ENCODE data around the gene ICOS. TPM values are rescaled to one million over a fixed set of nuclear protein-coding genes. Genes with fewer than 3 reads are reported as not detected.

The ICOS gene
- total and polyA plus RNA-seq, 4 donors, result 0.20 TPM; not detected in 3

DNA sequence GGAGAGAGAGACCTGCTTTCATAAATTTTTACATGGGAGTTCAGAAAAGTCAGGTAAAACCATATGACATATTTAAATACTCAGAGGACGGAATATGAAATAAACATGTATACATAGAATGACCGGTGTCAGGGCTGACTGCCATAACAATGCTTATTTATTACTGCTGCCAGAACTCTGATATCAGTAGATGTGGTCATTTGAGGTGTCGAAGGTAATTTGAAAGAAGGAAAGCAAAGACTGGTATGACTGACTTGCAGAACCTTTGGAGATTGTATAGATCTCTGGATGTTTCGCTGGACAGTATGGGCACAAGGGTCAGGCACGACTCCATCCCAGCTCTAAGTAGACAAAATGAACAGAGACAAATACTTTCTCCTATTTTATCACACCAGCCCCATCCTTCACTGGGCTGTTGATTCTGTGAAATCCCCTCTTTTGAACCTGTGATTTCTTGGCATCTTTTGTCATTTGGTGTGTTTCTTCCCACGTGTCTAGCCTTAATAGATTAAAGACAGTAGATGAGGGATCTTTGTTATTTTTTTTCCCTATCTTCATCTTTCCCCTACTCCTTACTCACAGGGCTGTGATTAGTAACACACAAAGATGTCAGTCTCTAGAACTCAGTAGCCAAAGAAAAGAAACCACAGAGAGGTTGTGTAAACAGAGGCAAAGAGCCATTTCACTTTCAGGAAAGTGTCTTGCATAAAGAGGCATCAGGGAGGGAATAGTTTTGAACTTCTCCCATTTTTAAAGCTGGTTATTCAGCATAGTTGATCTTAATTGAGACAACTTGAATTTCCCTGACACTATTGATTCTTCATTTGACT is 61.6 kb downstream of the ICOS start:
- no peaks in the 10 kb centered on the region for H3K9me3 ChIP-seq (ENCODE audit: control insufficient read depth, insufficient read depth, low read length)
- no peaks in the 10 kb centered on the region for H3K27me3 ChIP-seq (ENCODE audit: control insufficient read depth, insufficient read depth, low read length)
- no peaks in the 10 kb centered on the region for H3K36me3 ChIP-seq (ENCODE audit: control insufficient read depth, insufficient read depth, low read length)
- H3K27ac ChIP-seq (ENCODE audit: low read depth, low read length), result no peak overlapping the region
- 100% methylated on average over 1 of the region's 6 CpGs for WGBS (ENCODE audit: insufficient coverage)
- H3K4me1 ChIP-seq (ENCODE audit: control insufficient read depth, insufficient read depth, low read length), result no peaks in the 10 kb centered on the region
- DNase-seq (ENCODE audit: low read depth in 4 of 6, low spot score in 6 of 6), result peak in 1 of 6 donors; percentile 27
- no peak overlapping the region for H3K4me3 ChIP-seq (ENCODE audit: low read depth, low read length)

DNA sequence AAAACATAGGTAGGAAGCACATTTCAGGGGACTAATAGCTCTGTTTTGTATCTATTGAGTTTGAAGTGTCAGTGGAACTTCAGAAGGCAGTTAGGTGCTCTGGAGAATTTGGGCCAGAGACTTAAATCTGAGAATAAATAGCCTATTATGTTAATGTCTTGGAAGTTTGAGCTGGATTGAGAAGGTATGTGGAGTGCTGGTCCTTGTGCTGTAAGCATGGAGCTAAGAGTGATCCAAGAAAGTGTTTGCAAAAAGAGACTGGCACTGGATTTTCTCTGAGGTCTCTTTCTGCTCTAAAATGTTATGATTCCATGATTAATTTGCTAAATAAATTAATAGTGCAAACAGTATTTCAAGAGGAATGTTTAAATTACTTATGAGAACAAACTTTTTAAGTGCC is 63.3 kb downstream of the ICOS start:
- H3K4me1 ChIP-seq (ENCODE audit: control insufficient read depth, insufficient read depth, low read length), result no peaks in the 10 kb centered on the region
- H3K9me3 ChIP-seq (ENCODE audit: control insufficient read depth, insufficient read depth, low read length), result no peaks in the 10 kb centered on the region
- no peak for DNase-seq (ENCODE audit: low read depth in 4 of 6, low spot score in 6 of 6)
- no peak overlapping the region for H3K27ac ChIP-seq (ENCODE audit: low read depth, low read length)
- H3K4me3 ChIP-seq (ENCODE audit: low read depth, low read length), result no peak overlapping the region
- no peaks in the 10 kb centered on the region for H3K36me3 ChIP-seq (ENCODE audit: control insufficient read depth, insufficient read depth, low read length)
- H3K27me3 ChIP-seq (ENCODE audit: control insufficient read depth, insufficient read depth, low read length), result no peaks in the 10 kb centered on the region

DNA sequence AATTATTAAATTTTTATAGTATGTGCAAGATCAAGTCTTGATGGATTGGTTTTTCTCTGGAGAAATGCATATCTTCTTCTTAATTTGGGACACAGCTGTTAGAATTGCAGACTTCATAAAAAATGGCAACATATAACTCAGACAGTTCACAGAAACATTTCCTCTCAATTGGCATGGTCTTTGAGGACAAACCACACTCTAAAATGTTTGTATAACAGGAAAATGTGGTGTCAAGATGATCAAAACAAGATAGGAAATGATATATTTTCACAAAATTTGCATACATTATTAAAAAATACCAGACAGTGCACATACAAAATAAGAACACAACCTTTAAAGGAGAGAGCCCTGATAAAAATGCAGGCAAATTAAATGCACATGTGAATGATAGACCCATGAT is 63.9 kb downstream of the ICOS start:
- no peaks in the 10 kb centered on the region for H3K27me3 ChIP-seq (ENCODE audit: control insufficient read depth, insufficient read depth, low read length)
- no peaks in the 10 kb centered on the region for H3K4me1 ChIP-seq (ENCODE audit: control insufficient read depth, insufficient read depth, low read length)
- no peak overlapping the region for H3K27ac ChIP-seq (ENCODE audit: low read depth, low read length)
- no peak for DNase-seq (ENCODE audit: low read depth in 4 of 6, low spot score in 6 of 6)
- no peaks in the 10 kb centered on the region for H3K36me3 ChIP-seq (ENCODE audit: control insufficient read depth, insufficient read depth, low read length)
- H3K4me3 ChIP-seq (ENCODE audit: low read depth, low read length), result no peak overlapping the region
- no peaks in the 10 kb centered on the region for H3K9me3 ChIP-seq (ENCODE audit: control insufficient read depth, insufficient read depth, low read length)

DNA sequence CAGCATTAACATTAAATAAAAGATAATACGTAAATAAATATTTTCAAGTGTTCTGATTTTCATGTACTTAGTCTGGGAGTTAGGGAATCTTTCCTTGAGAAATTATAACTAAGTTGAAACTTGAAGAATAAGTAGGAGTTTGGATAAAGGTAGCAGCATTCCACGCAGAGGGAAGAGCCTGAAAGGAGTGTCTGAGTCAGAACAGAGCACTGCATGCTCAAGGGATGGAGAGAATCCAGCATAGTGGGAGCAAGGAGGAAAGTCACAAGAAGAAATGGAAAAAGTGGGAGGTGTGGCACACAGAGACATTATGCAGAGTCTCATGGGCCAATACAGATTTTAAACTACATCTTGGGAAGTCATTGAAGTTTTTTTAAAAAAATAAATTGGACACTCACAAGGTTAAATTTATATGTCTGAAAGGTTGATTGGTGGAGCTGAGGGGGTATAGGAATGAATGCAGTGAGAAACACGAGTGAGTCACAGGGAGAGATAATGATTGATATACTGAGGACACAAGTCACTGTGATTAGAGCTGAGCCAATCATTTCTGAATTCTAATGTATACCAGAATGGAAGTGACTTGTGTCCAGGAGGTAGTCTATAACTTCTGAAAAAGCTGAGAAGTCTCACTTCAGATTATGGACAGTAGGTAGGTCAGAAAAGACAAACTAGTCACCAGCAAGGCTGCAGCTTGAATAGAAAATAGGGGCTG is 66.9 kb downstream of the ICOS start:
- Histone ChIP-seq H3K27me3 (ENCODE audit: control insufficient read depth, insufficient read depth, low read length) (no peaks in the 10 kb centered on the region), H3K9me3 (ENCODE audit: control insufficient read depth, insufficient read depth, low read length) (no peaks in the 10 kb centered on the region), H3K4me3 (ENCODE audit: low read depth, low read length) (no peak overlapping the region), H3K27ac (ENCODE audit: low read depth, low read length) (no peak overlapping the region), H3K4me1 (ENCODE audit: control insufficient read depth, insufficient read depth, low read length) (no peaks in the 10 kb centered on the region), H3K36me3 (ENCODE audit: control insufficient read depth, insufficient read depth, low read length) (no peaks in the 10 kb centered on the region)
- 94% methylated on average over 3 of the region's 3 CpGs for WGBS (ENCODE audit: insufficient coverage)
- no peak for DNase-seq (ENCODE audit: low read depth in 4 of 6, low spot score in 6 of 6)

DNA sequence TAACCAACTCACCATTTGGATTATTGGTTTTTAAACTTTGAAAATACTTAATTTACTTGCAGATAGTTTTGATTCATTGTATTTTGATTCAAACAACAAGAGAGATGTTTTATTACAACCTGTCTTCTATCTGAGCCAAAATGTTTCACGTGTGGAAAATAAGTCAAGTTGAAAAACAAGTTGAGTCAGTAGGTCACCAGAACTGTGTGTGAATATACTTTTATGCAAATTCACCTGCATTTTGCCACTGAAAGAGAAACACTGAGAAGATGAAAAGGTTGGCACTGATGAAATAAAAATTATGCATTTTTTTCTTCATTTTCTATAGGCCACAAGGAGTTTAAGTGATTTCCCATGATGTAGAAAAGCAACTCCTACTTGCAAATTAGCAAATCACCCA is 68.3 kb downstream of the ICOS start:
- DNase-seq (ENCODE audit: low read depth in 4 of 6, low spot score in 6 of 6), result no peak
- no CpG with 5 or more reads among the region's 1 CpG for WGBS (ENCODE audit: insufficient coverage)
- Histone ChIP-seq H3K9me3 (ENCODE audit: control insufficient read depth, insufficient read depth, low read length) (no peaks in the 10 kb centered on the region), H3K27me3 (ENCODE audit: control insufficient read depth, insufficient read depth, low read length) (no peaks in the 10 kb centered on the region), H3K36me3 (ENCODE audit: control insufficient read depth, insufficient read depth, low read length) (no peaks in the 10 kb centered on the region), H3K4me1 (ENCODE audit: control insufficient read depth, insufficient read depth, low read length) (no peaks in the 10 kb centered on the region), H3K27ac (ENCODE audit: low read depth, low read length) (no peak overlapping the region), H3K4me3 (ENCODE audit: low read depth, low read length) (no peak overlapping the region)

DNA sequence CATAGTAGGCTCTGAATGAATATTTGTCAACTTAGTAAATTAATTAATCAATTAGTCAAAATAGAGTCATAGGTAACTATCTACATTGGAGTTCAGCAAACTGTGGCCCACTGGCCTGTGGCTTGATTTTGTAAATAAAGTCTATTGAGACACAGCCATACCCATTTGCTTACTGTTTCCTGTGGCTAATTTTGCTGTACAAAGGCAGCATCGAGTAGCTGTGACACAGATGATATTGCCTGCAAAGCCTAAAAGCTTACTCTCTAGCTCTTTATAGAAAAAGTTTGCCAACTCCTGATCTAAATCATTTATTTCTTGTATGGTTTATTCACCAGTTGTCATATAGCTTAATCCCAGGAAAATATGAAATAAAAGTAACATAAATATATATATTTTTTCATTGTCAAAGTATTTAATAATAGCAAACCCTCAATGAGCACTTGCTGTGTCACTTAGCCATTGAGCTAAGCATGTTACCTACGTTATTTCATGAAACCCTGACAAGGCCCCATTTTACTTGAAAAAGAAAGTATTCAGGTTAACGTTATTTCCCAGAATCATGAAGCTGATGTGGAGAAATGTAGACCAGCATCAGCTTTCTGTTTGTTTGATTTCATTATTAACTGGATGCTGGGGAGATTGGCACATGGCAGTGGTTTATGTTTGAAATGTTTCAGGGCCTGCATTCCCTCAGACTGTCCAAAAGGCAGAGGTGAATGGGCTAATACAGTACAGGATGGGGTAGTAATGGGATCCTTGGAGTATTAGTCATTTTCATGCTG is 69.6 kb downstream of the ICOS start:
- Histone ChIP-seq H3K27ac (ENCODE audit: low read depth, low read length) (no peak overlapping the region), H3K36me3 (ENCODE audit: control insufficient read depth, insufficient read depth, low read length) (no peaks in the 10 kb centered on the region), H3K9me3 (ENCODE audit: control insufficient read depth, insufficient read depth, low read length) (no peaks in the 10 kb centered on the region), H3K27me3 (ENCODE audit: control insufficient read depth, insufficient read depth, low read length) (no peaks in the 10 kb centered on the region), H3K4me1 (ENCODE audit: control insufficient read depth, insufficient read depth, low read length) (no peaks in the 10 kb centered on the region), H3K4me3 (ENCODE audit: low read depth, low read length) (no peak overlapping the region)
- 86% methylated on average over 1 of the region's 3 CpGs for WGBS (ENCODE audit: insufficient coverage)
- DNase-seq (ENCODE audit: low read depth in 4 of 6, low spot score in 6 of 6), result no peak

DNA sequence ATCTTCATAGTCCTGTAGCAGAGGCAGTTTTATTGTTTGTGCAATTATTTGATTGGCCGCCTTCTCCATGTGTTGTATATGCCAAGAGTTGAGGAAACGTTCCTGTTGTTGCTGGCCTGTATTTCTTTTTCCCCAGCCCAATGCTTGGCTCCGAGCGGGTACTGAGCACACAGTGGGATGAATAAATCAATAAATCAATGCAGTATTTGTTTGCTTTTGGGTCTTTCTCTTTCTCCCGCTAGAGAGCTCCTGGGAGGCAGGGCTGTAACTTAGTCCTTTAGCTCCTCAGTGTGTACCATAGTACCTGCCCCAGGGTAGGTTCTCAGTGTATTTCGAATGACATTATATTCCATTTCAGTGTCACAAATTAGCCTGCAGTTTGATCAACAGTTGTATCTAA is 71.8 kb downstream of the ICOS start:
- WGBS (ENCODE audit: insufficient coverage), result 78% methylated on average over 5 of the region's 6 CpGs
- Histone ChIP-seq H3K27ac (ENCODE audit: low read depth, low read length) (no peak overlapping the region), H3K4me3 (ENCODE audit: low read depth, low read length) (no peak overlapping the region), H3K9me3 (ENCODE audit: control insufficient read depth, insufficient read depth, low read length) (no peaks in the 10 kb centered on the region), H3K4me1 (ENCODE audit: control insufficient read depth, insufficient read depth, low read length) (no peaks in the 10 kb centered on the region), H3K27me3 (ENCODE audit: control insufficient read depth, insufficient read depth, low read length) (no peaks in the 10 kb centered on the region), H3K36me3 (ENCODE audit: control insufficient read depth, insufficient read depth, low read length) (no peaks in the 10 kb centered on the region)
- no peak for DNase-seq (ENCODE audit: low read depth in 4 of 6, low spot score in 6 of 6)

DNA sequence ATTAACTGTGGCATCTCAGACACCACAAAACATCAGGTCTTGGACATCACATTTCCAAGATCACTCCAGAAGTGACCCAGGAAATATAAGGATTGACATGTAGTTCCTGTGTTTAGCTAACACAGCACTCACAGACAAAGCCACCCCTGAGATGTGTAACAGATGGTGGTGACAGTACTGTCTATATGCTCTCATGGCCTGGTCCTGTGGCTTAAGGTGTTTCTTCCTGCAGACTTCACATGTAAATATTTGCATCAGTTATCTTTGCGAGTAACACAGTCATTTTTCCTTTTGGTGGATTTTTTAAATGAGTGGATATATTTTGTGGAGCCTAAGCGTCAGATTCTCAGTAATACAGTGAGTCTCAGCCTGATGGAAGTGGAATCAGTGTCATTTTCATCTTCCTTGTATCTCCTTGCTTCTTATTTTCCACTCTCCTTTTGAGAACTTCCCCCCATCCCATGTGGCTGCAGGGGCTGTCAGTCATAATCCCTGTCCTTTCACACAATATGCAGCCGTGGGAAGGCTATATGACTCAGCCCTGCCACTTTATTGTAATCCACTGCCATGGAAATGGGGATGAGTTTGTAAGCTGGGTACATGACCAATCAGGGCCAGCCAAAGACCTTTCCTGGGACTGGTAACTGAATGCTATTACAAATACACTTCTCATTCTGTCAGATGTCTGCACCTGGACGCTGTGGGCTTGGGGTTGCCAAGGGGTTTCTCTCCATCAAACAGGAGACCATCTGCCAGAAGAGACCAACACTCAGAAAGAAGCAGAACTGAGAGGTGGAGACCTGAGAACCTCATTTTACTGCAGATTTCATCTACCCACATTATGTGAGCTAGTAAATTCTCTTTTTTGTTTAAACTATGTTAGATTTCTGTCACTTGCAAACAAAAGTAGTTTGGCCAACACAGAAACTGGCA is 74.3 kb downstream of the ICOS start:
- no peaks in the 10 kb centered on the region for H3K4me1 ChIP-seq (ENCODE audit: control insufficient read depth, insufficient read depth, low read length)
- H3K27ac ChIP-seq (ENCODE audit: low read depth, low read length), result no peak overlapping the region
- no CpG with 5 or more reads among the region's 4 CpGs for WGBS (ENCODE audit: insufficient coverage)
- no peaks in the 10 kb centered on the region for H3K36me3 ChIP-seq (ENCODE audit: control insufficient read depth, insufficient read depth, low read length)
- H3K4me3 ChIP-seq (ENCODE audit: low read depth, low read length), result no peak overlapping the region
- DNase-seq (ENCODE audit: low read depth in 4 of 6, low spot score in 6 of 6), result no peak
- no peaks in the 10 kb centered on the region for H3K27me3 ChIP-seq (ENCODE audit: control insufficient read depth, insufficient read depth, low read length)
- no peaks in the 10 kb centered on the region for H3K9me3 ChIP-seq (ENCODE audit: control insufficient read depth, insufficient read depth, low read length)
